ENCODE measurements around the gene IL5.
A peak's percentile ranks its signal among the peaks of the same experiment; 100 is the strongest.
"Not testable (repeated sequence)": the region's sequence is repeated elsewhere in the genome, so short reads cannot be mapped to it uniquely, and the experiment has no call there.

IL5 gene

GRCh38 chr5:132525299-132525724, 18.0 kb downstream of the IL5 start:
- no peak overlapping the region for H3K4me3 ChIP-seq (ENCODE audit: control insufficient read depth, low read depth, low read length)
- TF ChIP-seq, protein P1, sequence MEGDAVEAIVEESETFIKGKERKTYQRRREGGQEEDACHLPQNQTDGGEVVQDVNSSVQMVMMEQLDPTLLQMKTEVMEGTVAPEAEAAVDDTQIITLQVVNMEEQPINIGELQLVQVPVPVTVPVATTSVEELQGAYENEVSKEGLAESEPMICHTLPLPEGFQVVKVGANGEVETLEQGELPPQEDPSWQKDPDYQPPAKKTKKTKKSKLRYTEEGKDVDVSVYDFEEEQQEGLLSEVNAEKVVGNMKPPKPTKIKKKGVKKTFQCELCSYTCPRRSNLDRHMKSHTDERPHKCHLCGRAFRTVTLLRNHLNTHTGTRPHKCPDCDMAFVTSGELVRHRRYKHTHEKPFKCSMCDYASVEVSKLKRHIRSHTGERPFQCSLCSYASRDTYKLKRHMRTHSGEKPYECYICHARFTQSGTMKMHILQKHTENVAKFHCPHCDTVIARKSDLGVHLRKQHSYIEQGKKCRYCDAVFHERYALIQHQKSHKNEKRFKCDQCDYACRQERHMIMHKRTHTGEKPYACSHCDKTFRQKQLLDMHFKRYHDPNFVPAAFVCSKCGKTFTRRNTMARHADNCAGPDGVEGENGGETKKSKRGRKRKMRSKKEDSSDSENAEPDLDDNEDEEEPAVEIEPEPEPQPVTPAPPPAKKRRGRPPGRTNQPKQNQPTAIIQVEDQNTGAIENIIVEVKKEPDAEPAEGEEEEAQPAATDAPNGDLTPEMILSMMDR (IDR thresholded peaks at IDR 0.05; ENCODE audit: control insufficient read depth, insufficient read depth, low read depth, low read length, missing control alignments), result no peak
- DNase-seq (ENCODE audit: low read depth), result no peak

DNA sequence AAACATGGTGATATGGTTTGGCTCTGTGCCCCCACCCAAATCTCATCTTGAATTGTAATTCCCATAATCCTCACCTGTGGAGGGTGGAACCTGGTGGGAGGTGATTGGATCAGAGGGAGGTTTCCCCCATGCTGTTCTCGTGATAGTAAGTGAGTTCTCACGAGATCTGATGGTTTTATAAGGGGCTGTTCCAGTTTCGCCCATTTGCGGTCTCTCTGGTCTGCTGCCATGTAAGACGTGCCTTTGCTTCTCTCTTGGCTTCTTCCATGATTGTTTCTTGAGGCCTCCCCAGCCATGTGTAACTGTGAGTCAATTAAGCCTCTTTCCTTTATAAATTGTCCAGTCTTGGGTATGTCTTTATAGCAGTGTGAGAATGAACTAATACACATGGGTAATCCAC, 18.4 kb downstream of the IL5 start:
- H3K4me3 ChIP-seq (ENCODE audit: control insufficient read depth, low read depth, low read length); DNase-seq (ENCODE audit: low read depth): not testable (repeated sequence)

- H3K4me3 ChIP-seq (ENCODE audit: control insufficient read depth, low read depth, low read length); DNase-seq (ENCODE audit: low read depth): not testable (repeated sequence)
Observed at GRCh38 chr5:132522067-132522466, 21.3 kb downstream of the IL5 start.

DNA sequence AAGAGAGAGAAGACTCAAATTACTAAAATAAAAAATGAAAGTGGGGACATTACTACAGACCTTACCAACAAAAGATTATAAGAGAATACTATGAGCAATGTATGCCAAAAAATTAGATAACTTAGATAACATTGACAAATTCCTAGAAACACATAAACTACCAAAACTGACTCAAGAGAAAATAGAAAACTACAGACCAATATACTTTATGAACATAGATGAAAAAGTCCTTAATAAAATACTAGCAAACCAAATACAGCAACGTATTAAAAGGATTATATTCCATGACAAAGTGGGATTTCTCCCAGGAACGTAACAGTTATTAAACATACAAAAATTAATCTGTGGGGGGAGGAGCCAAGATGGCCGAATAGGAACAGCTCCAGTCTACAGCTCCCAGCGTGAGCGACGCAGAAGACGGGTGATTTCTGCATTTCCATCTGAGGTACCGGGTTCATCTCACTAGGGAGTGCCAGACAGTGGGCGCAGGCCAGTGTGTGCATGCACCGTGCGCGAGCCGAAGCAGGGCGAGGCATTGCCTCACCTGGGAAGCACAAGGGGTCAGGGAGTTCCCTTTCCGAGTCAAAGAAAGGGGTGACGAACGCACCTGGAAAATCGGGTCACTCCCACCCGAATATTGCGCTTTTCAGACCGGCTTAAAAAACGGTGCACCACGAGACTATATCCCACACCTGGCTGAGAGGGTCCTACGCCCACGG, 29.5 kb downstream of the IL5 start:
- DNase-seq (ENCODE audit: low read depth), result not testable (repeated sequence)

DNA sequence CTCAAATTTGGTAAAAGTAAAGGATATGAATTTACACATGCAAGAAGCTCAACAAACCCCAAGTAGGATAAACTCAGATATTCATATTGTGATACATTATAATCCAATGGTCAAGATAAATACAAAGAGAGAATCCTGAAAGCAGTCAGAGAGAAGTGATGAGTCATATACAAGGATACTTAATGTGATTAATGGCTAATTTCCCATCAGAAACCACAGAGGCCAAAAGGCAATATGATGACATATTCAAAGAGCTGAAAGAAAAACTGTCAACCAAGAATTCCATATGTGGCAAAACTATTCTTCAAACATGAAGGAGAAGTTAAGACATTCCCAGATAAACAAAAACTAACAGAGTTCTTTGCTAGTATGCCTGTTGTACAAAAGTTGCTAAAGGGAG, 33.2 kb downstream of the IL5 start:
- no peak for DNase-seq (ENCODE audit: low read depth)
- TF ChIP-seq, protein P1 (IDR thresholded peaks at IDR 0.05; ENCODE audit: control insufficient read depth, insufficient read depth, low read depth, low read length, missing control alignments), result no peak
- no peak overlapping the region for H3K4me3 ChIP-seq (ENCODE audit: control insufficient read depth, low read depth, low read length)

More for the DNA sequence above, 29.5 kb downstream of the IL5 start:
- not testable (repeated sequence) for H3K4me3 ChIP-seq (ENCODE audit: control insufficient read depth, low read depth, low read length)

DNA sequence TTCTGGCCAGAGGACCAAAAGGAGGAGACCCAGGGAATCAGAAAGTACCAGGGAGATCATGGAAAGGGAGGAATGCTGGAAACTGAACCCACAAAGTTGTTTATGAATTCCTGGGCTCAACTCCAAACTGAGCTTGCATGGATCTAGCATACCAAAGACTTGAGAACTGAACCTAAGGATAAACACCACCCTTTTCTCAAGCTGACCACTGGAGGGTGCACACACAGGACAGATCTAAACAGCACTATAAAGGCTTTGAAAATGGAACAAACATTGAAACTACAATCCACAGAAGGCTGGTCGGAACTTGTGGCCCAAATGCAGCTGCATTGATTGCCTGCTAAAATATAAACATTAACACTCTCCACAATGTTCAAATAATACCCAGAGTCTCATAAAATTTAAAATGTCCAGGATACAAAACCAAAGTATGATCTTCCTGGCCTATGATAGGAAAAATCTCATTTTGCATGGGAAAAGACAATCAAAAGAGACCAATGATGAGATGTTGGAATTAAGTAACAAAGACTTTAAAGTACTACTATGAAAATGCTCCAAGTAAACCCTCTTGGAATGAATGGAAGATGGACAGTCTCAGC, 37.1 kb downstream of the IL5 start:
- no peak overlapping the region for H3K4me3 ChIP-seq (ENCODE audit: control insufficient read depth, low read depth, low read length)
- TF ChIP-seq, protein P1 (IDR thresholded peaks at IDR 0.05; ENCODE audit: control insufficient read depth, insufficient read depth, low read depth, low read length, missing control alignments), result peak; percentile 76
- DNase-seq (ENCODE audit: low read depth), result peak; percentile 90

GRCh38 chr5:132505641-132506040, 37.7 kb downstream of the IL5 start:
- H3K4me3 ChIP-seq (ENCODE audit: control insufficient read depth, low read depth, low read length), result no peak overlapping the region
- TF ChIP-seq, protein P1 (IDR thresholded peaks at IDR 0.05; ENCODE audit: control insufficient read depth, insufficient read depth, low read depth, low read length, missing control alignments), result no peak
- no peak for DNase-seq (ENCODE audit: low read depth)

DNA sequence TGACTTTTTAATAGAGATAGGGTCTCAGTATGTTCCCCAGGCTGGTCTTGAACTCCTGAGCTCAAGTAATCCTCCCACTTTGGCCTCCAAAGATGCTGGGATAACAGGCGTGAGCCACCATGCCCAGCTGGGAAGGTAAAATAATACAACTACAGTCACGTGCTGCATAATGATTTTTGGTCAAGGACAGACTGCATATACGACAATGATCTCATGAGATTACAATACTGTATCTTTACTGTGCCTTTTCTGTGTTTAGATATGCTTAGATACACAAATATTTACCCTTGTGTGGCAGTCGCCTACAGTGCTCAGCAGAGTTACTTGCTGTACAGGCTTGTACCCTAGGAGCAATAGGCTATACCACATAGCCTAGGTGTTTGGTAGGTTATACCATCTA, 38.6 kb downstream of the IL5 start:
- no peak overlapping the region for H3K4me3 ChIP-seq (ENCODE audit: control insufficient read depth, low read depth, low read length)
- DNase-seq (ENCODE audit: low read depth), result no peak

More for the DNA sequence above, 38.6 kb downstream of the IL5 start:
- TF ChIP-seq, protein P1 (IDR thresholded peaks at IDR 0.05; ENCODE audit: control insufficient read depth, insufficient read depth, low read depth, low read length, missing control alignments), result no peak

Measured in AG09309 (cell line).